Stimulated activated naive CD8-positive, alpha-beta T cell treated with anti-CD3 and anti-CD28 coated beads, Interleukin-15, Interleukin-2, amounts not matched to agents 100 ng/mL and 50 ng/mL, for 24 hours (primary cell): ENCODE measurements around the gene RAB35.

Experiments used
- H3K27ac Mint-ChIP-seq: one replicate; pipeline ENCODE4 v1.8.0; 2021; ENCODE audit warnings: mild to moderate bottlenecking, mixed read lengths
- H3K27me3 Mint-ChIP-seq: one replicate; pipeline ENCODE4 v1.8.0; 2021; ENCODE audit warnings: mixed read lengths
- H3K36me3 Mint-ChIP-seq: one replicate; pipeline ENCODE4 v1.8.0; 2021; ENCODE audit warnings: low read depth, mixed read lengths
- H3K4me1 Mint-ChIP-seq: one replicate; pipeline ENCODE4 v1.8.0; 2021; ENCODE audit warnings: low read depth, mixed read lengths
- H3K4me3 Mint-ChIP-seq: one replicate; pipeline ENCODE4 v1.8.0; 2021; ENCODE audit warnings: mild to moderate bottlenecking, mixed read lengths
- H3K9me3 Mint-ChIP-seq: one replicate; pipeline ENCODE4 v1.8.0; 2021; ENCODE audit warnings: mixed read lengths

The RAB35 gene

DNA sequence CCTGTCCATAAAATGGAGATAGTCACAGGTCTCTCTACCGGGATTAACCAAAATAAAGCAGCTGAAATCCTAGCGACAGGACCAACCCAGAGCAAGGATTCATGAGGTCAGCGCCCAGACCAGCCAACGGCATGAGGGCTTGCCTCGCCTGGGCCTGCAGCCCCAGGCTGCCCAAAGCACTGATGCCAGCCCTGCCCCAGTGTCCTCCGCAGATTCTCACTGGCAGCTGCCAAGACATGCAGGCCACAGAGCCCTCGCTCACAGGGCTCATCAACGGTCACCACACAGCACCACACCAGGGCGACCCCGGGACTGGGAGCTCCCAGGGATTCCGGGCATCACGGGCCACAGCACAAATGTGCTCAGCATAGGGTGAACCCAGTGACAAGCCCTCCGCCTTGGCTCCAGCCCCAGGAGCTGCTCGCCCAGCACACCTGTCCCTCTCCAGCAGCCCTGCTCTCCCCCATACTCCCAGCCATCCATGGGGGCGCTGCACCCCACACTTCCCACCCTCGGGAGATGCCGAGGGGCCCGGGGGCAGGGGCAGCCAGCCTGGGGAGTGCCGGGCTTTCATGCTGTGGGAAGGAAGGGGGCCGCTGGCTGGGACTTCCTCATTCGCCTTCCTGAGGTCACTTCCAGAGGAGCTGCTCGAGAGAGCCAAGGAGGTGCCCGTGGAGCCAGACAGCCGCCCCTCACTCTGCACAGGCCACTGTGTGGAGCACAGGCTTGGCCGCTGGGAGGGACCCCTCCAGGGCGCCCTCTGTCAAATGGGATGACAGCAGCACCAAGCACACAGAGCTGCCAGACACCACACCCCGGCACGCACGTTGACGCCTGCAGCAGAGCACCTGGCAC is 14.1 kb downstream of the RAB35 start:
- no peaks in the 10 kb centered on the region for H3K27me3 Mint-ChIP-seq

GRCh38 chr12:120101617-120102016 is 14.9 kb downstream of the RAB35 start:
- H3K27ac Mint-ChIP-seq: peak overlapping the region; percentile 81

More for the DNA sequence above, 14.1 kb downstream of the RAB35 start:
- Mint-ChIP-seq H3K4me1 (peaks cover 16% of the 10 kb centered on the region), H3K36me3 (peaks cover 44% of the 10 kb centered on the region), H3K4me3 (no peak overlapping the region), H3K9me3 (no peaks in the 10 kb centered on the region), H3K27ac (no peak overlapping the region)

DNA sequence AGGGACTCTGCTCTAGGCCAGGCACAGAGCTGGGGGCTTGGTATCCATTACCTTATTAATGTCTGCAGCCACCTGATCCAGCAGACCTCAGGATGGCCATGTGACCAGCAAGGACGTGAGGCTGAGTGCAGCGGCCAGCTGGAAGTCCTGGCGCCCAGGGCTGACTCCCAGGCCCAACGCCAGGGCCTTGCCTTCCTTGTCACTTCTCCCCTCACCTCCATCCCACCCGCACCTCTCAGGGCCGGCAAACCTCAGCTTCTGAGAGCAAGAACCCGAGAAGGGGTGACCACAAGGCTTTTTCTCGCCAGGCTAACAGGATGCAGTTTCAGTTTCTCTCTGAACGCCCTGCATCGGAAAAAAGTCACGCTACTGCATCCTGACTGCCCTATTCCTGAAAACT is 15.4 kb downstream of the RAB35 start:
- Mint-ChIP-seq H3K4me1 (peaks cover 16% of the 10 kb centered on the region), H3K36me3 (peaks cover 47% of the 10 kb centered on the region), H3K9me3 (no peaks in the 10 kb centered on the region), H3K4me3 (no peak overlapping the region), H3K27ac (peak overlapping the region; percentile 81), H3K27me3 (no peaks in the 10 kb centered on the region)

More at GRCh38 chr12:120101617-120102016, 14.9 kb downstream of the RAB35 start:
- H3K4me3 Mint-ChIP-seq: no peak overlapping the region
- H3K36me3 Mint-ChIP-seq: peaks cover 45% of the 10 kb centered on the region
- H3K9me3 Mint-ChIP-seq: no peaks in the 10 kb centered on the region
- peaks cover 16% of the 10 kb centered on the region for H3K4me1 Mint-ChIP-seq
- no peaks in the 10 kb centered on the region for H3K27me3 Mint-ChIP-seq

GRCh38 chr12:120100630-120101029 is 15.9 kb downstream of the RAB35 start:
- no peak overlapping the region for H3K27ac Mint-ChIP-seq
- no peaks in the 10 kb centered on the region for H3K27me3 Mint-ChIP-seq
- H3K4me3 Mint-ChIP-seq: no peak overlapping the region

GRCh38 chr12:120099738-120100137 is 16.8 kb downstream of the RAB35 start:
- Mint-ChIP-seq H3K36me3 (peaks cover 38% of the 10 kb centered on the region), H3K27ac (no peak overlapping the region), H3K4me3 (no peak overlapping the region), H3K4me1 (peaks cover 11% of the 10 kb centered on the region), H3K9me3 (no peaks in the 10 kb centered on the region), H3K27me3 (no peaks in the 10 kb centered on the region)

More at GRCh38 chr12:120100630-120101029, 15.9 kb downstream of the RAB35 start:
- Mint-ChIP-seq H3K4me1 (peaks cover 16% of the 10 kb centered on the region), H3K36me3 (peaks cover 45% of the 10 kb centered on the region), H3K9me3 (no peaks in the 10 kb centered on the region)

DNA sequence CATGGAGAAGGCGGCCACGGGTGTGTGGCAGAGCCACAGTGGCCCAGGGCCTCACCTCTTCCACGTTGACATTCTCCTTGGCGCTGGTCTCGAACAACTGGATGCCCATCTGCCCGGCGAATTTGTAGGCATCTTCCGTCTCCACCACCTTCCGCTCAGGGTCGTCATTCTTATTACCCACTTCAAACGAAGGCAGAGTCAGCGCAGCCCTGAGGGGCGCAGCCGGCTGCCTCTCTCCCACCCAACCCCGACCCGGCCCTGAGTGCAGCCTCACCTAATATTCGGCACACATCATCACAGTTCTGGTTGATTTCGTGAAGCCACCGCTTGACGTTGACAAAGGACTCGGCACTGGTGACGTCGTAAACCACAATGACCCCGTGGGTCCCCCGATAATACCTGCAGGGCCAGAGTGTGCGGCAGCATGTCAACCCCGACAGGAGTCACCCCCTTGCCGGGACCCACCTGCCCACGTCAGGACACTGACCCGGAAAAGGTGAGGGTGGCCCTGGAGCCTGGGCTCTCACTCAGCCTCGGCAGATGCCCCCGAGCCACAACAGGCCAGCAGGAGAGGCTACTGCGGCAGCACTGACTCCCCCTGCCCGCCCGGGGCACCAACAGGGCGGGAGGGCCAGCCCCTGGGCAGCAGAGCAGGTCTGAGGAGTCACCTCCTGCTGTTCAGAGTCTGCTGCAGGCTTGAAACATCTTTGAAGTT is 17.6 kb downstream of the RAB35 start:
- H3K36me3 Mint-ChIP-seq: peaks cover 34% of the 10 kb centered on the region
- no peaks in the 10 kb centered on the region for H3K27me3 Mint-ChIP-seq
- H3K9me3 Mint-ChIP-seq: no peaks in the 10 kb centered on the region
- peaks cover 11% of the 10 kb centered on the region for H3K4me1 Mint-ChIP-seq
- H3K27ac Mint-ChIP-seq: no peak overlapping the region
- H3K4me3 Mint-ChIP-seq: no peak overlapping the region

DNA sequence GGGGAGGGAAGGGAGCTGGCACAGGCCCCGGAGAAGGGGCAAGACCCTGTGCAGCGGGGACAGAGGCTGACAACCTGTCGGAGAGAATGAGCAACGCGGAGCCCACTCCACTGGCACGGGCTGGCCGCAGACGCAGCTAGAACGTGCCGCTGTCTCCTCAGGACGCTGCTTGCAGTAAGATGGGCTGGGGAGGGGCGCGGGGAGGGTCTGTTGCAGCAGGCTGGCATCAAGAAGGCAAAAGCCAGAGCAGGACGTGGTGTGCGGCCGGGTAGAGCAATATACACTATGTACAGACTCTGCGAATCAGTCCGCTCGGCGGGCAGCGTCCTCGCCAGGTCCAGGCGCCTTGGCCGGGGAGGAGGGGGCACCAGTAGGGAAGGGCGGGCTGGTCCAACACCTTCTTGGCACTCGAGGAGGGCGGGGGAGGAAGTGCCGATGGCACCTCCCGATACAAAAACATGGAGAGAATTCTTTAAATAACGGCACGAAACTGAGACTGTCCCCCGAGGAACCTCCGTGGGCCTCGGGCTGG is 19.8 kb downstream of the RAB35 start:
- Mint-ChIP-seq H3K4me1 (peaks cover 6% of the 10 kb centered on the region), H3K9me3 (no peaks in the 10 kb centered on the region), H3K27me3 (no peaks in the 10 kb centered on the region), H3K4me3 (no peak overlapping the region), H3K27ac (peak overlapping the region; percentile 38), H3K36me3 (peaks cover 37% of the 10 kb centered on the region)

GRCh38 chr12:120095736-120096135 is 20.8 kb downstream of the RAB35 start:
- Mint-ChIP-seq H3K27ac (no peak overlapping the region), H3K36me3 (peaks cover 42% of the 10 kb centered on the region), H3K9me3 (no peaks in the 10 kb centered on the region), H3K4me3 (no peak overlapping the region), H3K4me1 (no peaks in the 10 kb centered on the region), H3K27me3 (no peaks in the 10 kb centered on the region)

- H3K36me3 Mint-ChIP-seq: peaks cover 41% of the 10 kb centered on the region
- no peaks in the 10 kb centered on the region for H3K9me3 Mint-ChIP-seq
- H3K27ac Mint-ChIP-seq: no peak overlapping the region
- H3K27me3 Mint-ChIP-seq: no peaks in the 10 kb centered on the region
- no peaks in the 10 kb centered on the region for H3K4me1 Mint-ChIP-seq
- H3K4me3 Mint-ChIP-seq: no peak overlapping the region
Measured at GRCh38 chr12:120095331-120095730, 21.2 kb downstream of the RAB35 start.

- Mint-ChIP-seq H3K9me3 (no peaks in the 10 kb centered on the region), H3K36me3 (peaks cover 43% of the 10 kb centered on the region), H3K27me3 (no peaks in the 10 kb centered on the region), H3K27ac (no peak overlapping the region), H3K4me1 (no peaks in the 10 kb centered on the region), H3K4me3 (no peak overlapping the region)
Measured at GRCh38 chr12:120094485-120094884, 22.1 kb downstream of the RAB35 start.

GRCh38 chr12:120093592-120094355 is 22.8 kb downstream of the RAB35 start:
- H3K36me3 Mint-ChIP-seq: peaks cover 46% of the 10 kb centered on the region
- peaks cover 4% of the 10 kb centered on the region for H3K4me1 Mint-ChIP-seq
- no peaks in the 10 kb centered on the region for H3K27me3 Mint-ChIP-seq
- H3K4me3 Mint-ChIP-seq: no peak overlapping the region
- peak overlapping the region; percentile 40 for H3K27ac Mint-ChIP-seq
- H3K9me3 Mint-ChIP-seq: no peaks in the 10 kb centered on the region

GRCh38 chr12:120093336-120093591 is 23.3 kb downstream of the RAB35 start:
- Mint-ChIP-seq H3K4me3 (no peak overlapping the region), H3K27me3 (no peaks in the 10 kb centered on the region), H3K9me3 (no peaks in the 10 kb centered on the region), H3K4me1 (peaks cover 4% of the 10 kb centered on the region), H3K27ac (no peak overlapping the region), H3K36me3 (peaks cover 41% of the 10 kb centered on the region)

- Mint-ChIP-seq H3K4me1 (peaks cover 5% of the 10 kb centered on the region), H3K27ac (no peak overlapping the region), H3K36me3 (peaks cover 38% of the 10 kb centered on the region), H3K9me3 (no peaks in the 10 kb centered on the region), H3K27me3 (no peaks in the 10 kb centered on the region), H3K4me3 (no peak overlapping the region)
Measured at GRCh38 chr12:120092551-120093335, 23.8 kb downstream of the RAB35 start.

GRCh38 chr12:120091371-120092090 is 25.0 kb downstream of the RAB35 start:
- H3K27ac Mint-ChIP-seq: peak overlapping the region; percentile 59
- H3K4me1 Mint-ChIP-seq: peaks cover 17% of the 10 kb centered on the region
- H3K4me3 Mint-ChIP-seq: no peak overlapping the region
- H3K27me3 Mint-ChIP-seq: no peaks in the 10 kb centered on the region
- no peaks in the 10 kb centered on the region for H3K9me3 Mint-ChIP-seq
- peaks cover 40% of the 10 kb centered on the region for H3K36me3 Mint-ChIP-seq
